ENCODE data around the gene BLTP3A.
A peak's percentile ranks its signal among the peaks of the same experiment; 100 is the strongest.
"Not testable (repeated sequence)": the region's sequence is repeated elsewhere in the genome, so short reads cannot be mapped to it uniquely, and the experiment has no call there.

Gene BLTP3A

GRCh38 chr6:34810936-34811632 is 19.2 kb downstream of the BLTP3A start:
- DNase-seq (ENCODE audit: low read depth), result no peak
- H3K4me3 ChIP-seq (ENCODE audit: low read length), result no peak overlapping the region
- no peak for TF ChIP-seq CTCF (conservative IDR thresholded peaks at IDR 0.05; ENCODE audit: low read length)

- TF ChIP-seq CTCF (conservative IDR thresholded peaks at IDR 0.05; ENCODE audit: low read length), result no peak
- no peak for DNase-seq (ENCODE audit: low read depth)
- H3K4me3 ChIP-seq (ENCODE audit: low read length), result no peak overlapping the region
Observed at GRCh38 chr6:34813028-34813713, 21.3 kb downstream of the BLTP3A start.

- no peak overlapping the region for H3K4me3 ChIP-seq (ENCODE audit: low read length)
- no peak for DNase-seq (ENCODE audit: low read depth)
- no peak for TF ChIP-seq CTCF (conservative IDR thresholded peaks at IDR 0.05; ENCODE audit: low read length)
Observed at GRCh38 chr6:34816635-34817301, 24.9 kb downstream of the BLTP3A start.

- no peak overlapping the region for H3K4me3 ChIP-seq (ENCODE audit: low read length)
- TF ChIP-seq CTCF (conservative IDR thresholded peaks at IDR 0.05; ENCODE audit: low read length), result no peak
- DNase-seq (ENCODE audit: low read depth), result peak; percentile 22
Observed at GRCh38 chr6:34817446-34817845, 25.6 kb downstream of the BLTP3A start.

GRCh38 chr6:34818872-34819570 is 27.1 kb downstream of the BLTP3A start:
- H3K4me3 ChIP-seq (ENCODE audit: low read length); DNase-seq (ENCODE audit: low read depth): not testable (repeated sequence)

- TF ChIP-seq CTCF (conservative IDR thresholded peaks at IDR 0.05; ENCODE audit: low read length), result no peak
- DNase-seq (ENCODE audit: low read depth), result no peak
- H3K4me3 ChIP-seq (ENCODE audit: low read length), result no peak overlapping the region
Observed at GRCh38 chr6:34819571-34820480, 27.9 kb downstream of the BLTP3A start.
